HepG2 (cell line): Measurements from ENCODE around the gene TCEANC2. TPM values are rescaled to one million over a fixed set of nuclear protein-coding genes. Genes with fewer than 3 reads are reported as not detected.

Experiments used
- ARNTL ChIP-seq: sonication (generic); formaldehyde crosslinking; IDR thresholded peaks from 2 replicates; pipeline ENCODE4 v1.4.0; 2020; ENCODE audit warnings: mild to moderate bottlenecking, missing genetic modification reagents
- JDP2 ChIP-seq: sonication (generic); formaldehyde crosslinking; IDR thresholded peaks from 2 replicates; pipeline ENCODE4 v1.8.1; 2022; ENCODE audit warnings: missing genetic modification reagents, borderline replicate concordance
- NFATC3 ChIP-seq: sonication (generic); formaldehyde crosslinking; IDR thresholded peaks from 2 replicates; pipeline ENCODE4 v1.5.1; 2020; ENCODE audit warnings: mild to moderate bottlenecking, missing genetic modification reagents
- PHF5A ChIP-seq: IDR thresholded peaks from one replicate; pipeline ENCODE4 v1.6.1; 2018; ENCODE audit warnings: low read depth, missing genetic modification reagents; ENCODE audit not compliant: unreplicated experiment
- PHF8 ChIP-seq: sonication (generic); formaldehyde crosslinking; IDR thresholded peaks from 2 replicates; pipeline ENCODE4 v1.5.0; 2020; ENCODE audit warnings: missing genetic modification reagents
- POGZ ChIP-seq: sonication (generic); formaldehyde crosslinking; IDR thresholded peaks from 2 replicates; pipeline ENCODE4 v1.4.0; 2020; ENCODE audit warnings: mild to moderate bottlenecking, missing genetic modification reagents
- SIX4 ChIP-seq: sonication (generic); formaldehyde crosslinking; IDR thresholded peaks from 2 replicates; pipeline ENCODE4 v1.4.0; 2020; ENCODE audit warnings: missing genetic modification reagents
- SNAI1 ChIP-seq: sonication (generic); formaldehyde crosslinking; IDR thresholded peaks from 2 replicates; pipeline ENCODE4 v1.5.0; 2020; ENCODE audit warnings: mild to moderate bottlenecking, missing genetic modification reagents, borderline replicate concordance
- YEATS2 ChIP-seq: sonication (generic); formaldehyde crosslinking; IDR thresholded peaks from 2 replicates; pipeline ENCODE4 v1.4.0; 2020; ENCODE audit warnings: missing genetic modification reagents, borderline replicate concordance
- ZBTB38 ChIP-seq: sonication (generic); formaldehyde crosslinking; IDR thresholded peaks from 2 replicates; pipeline ENCODE4 v1.5.1; 2020; ENCODE audit warnings: mild to moderate bottlenecking, missing genetic modification reagents
- ZNF75D ChIP-seq: sonication (generic); formaldehyde crosslinking; IDR thresholded peaks from 2 replicates; pipeline ENCODE4 v1.8.1; 2023; ENCODE audit warnings: missing genetic modification reagents, mild to moderate bottlenecking, borderline replicate concordance
- polyA plus RNA-seq, 8 experiments: library from polyadenylated mRNA; depleted of rRNA in 3 of 8; stranded (reverse) in 7 of 8; unstranded in 1 of 8; fragments of >200 nt; fragmentation: Illumina TruSeq in 4 of 8; extraction: Trizol in 4 of 8; gene quantifications; 2 replicates each; pipeline versions ENCODE4 v1.2.1 to v1.2.3, GENCODE V29; 2011 to 2016; ENCODE audit warnings: low read depth in 4 of 8, missing spikeins in 1 of 8, mixed read lengths in 1 of 8; ENCODE audit not compliant: insufficient read depth in 1 of 8
- total RNA-seq, 5 experiments: library from RNA; depleted of rRNA; stranded (reverse); fragments of >200 nt; fragmentation: Illumina TruSeq; extraction: Trizol; gene quantifications; 2 replicates each; pipeline ENCODE4 v1.2.3, GENCODE V29; 2016; ENCODE audit warnings: low read depth in 1 of 5
- TF ChIP-seq, protein P1 (sequence below): sonication (generic); formaldehyde crosslinking; IDR thresholded peaks from 2 replicates; pipeline ENCODE4 v1.5.1; 2020; ENCODE audit warnings: missing genetic modification reagents, mild to moderate bottlenecking, borderline replicate concordance
- TF ChIP-seq, protein P2 (sequence below): IDR thresholded peaks from 2 replicates; pipeline ENCODE4 v1.6.1; 2016; ENCODE audit warnings: missing compliant biosample characterization, missing genetic modification reagents, borderline replicate concordance
- TF ChIP-seq, protein P3 (sequence below): sonication (generic); formaldehyde crosslinking; IDR thresholded peaks from 2 replicates; pipeline ENCODE4 v1.8.0; 2022; ENCODE audit warnings: missing genetic modification reagents, mild to moderate bottlenecking, moderate library complexity, borderline replicate concordance
- TF ChIP-seq, protein P4 (sequence below): IDR thresholded peaks from 2 replicates; pipeline ENCODE4 v1.6.1; 2016; ENCODE audit warnings: missing biosample characterization, missing genetic modification reagents, low read depth
- TF ChIP-seq, protein P5 (sequence below): sonication (generic); formaldehyde crosslinking; IDR thresholded peaks from 2 replicates; pipeline ENCODE4 v1.4.0; 2020; ENCODE audit warnings: missing genetic modification reagents
- TF ChIP-seq, protein P6 (sequence below): sonication (generic); formaldehyde crosslinking; IDR thresholded peaks from 2 replicates; pipeline ENCODE4 v1.9.0; 2022; ENCODE audit warnings: missing genetic modification reagents, mild to moderate bottlenecking, borderline replicate concordance

The TCEANC2 gene
- total and polyA plus RNA-seq, 2 of the 13 experiments (the other 11 are each of a cell fraction or from before 2014, with no cell fraction given) = 3.8 to 5.0 TPM

DNA sequence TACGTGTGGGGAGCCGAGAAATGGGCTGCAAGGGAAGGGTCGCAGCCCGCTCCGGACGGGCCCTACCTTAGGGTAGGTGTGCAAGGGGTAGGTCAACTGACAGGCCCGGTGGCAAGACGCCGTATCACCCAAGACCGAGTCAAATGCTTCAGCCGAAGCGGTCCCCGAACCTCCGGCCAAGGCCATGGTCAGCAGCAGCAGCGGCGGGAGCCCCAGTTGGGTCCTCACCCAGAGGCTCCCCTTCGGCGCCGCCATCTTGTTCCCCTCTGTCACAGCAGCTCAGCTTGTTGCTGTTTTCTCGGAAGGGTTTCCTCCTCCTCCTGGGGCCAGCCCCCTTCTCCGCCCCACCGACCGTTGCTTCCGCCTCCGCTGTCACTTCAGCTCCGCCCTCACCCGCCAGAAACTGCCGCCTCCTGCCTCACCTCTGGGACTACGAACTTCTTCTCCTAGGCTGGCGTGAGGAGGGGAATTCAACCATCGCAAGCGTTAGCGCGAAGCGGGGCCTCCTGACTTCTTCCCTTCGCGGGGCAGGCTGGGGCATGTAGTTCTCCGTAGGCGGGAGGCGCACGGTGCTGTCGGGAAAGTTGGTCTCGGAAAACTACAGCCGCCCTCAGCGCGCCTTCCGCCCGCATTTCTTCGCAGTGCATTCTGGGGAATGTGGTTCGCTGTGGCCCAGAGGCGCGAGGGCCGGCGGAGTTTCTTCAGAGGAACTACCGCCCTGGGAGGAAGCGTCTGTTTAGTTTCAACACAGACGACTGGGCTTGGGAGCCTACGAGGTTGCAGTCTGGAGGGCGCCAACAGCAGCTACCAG is at the start of gene TCEANC2, which contains the start of gene TMEM59 (continued):
- TF ChIP-seq PHF5A (CRISPR knock-in tag) (no peak), SNAI1 (CRISPR knock-in tag) (peak; percentile 67; the same call in 1 of the 2 replicates), NFATC3 (CRISPR knock-in tag) (no peak), POGZ (CRISPR knock-in tag) (peak; percentile 76), ZNF75D (CRISPR knock-in tag) (no peak), JDP2 (CRISPR knock-in tag) (no peak), ARNTL (CRISPR knock-in tag) (no peak), SIX4 (CRISPR knock-in tag) (no peak; the same call in 1 of the 2 replicates), PHF8 (CRISPR knock-in tag) (peak; percentile 54; the same call in 1 of the 2 replicates), YEATS2 (peak; percentile 77; the same call in 1 of the 2 replicates), ZBTB38 (CRISPR knock-in tag) (no peak)
- TF ChIP-seq, protein P1, sequence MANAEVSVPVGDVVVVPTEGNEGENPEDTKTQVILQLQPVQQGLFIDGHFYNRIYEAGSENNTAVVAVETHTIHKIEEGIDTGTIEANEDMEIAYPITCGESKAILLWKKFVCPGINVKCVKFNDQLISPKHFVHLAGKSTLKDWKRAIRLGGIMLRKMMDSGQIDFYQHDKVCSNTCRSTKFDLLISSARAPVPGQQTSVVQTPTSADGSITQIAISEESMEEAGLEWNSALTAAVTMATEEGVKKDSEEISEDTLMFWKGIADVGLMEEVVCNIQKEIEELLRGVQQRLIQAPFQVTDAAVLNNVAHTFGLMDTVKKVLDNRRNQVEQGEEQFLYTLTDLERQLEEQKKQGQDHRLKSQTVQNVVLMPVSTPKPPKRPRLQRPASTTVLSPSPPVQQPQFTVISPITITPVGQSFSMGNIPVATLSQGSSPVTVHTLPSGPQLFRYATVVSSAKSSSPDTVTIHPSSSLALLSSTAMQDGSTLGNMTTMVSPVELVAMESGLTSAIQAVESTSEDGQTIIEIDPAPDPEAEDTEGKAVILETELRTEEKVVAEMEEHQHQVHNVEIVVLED = peak; percentile 95
- TF ChIP-seq, protein P2, sequence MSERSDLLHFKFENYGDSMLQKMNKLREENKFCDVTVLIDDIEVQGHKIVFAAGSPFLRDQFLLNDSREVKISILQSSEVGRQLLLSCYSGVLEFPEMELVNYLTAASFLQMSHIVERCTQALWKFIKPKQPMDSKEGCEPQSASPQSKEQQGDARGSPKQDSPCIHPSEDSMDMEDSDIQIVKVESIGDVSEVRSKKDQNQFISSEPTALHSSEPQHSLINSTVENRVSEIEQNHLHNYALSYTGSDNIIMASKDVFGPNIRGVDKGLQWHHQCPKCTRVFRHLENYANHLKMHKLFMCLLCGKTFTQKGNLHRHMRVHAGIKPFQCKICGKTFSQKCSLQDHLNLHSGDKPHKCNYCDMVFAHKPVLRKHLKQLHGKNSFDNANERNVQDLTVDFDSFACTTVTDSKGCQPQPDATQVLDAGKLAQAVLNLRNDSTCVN = no peak; the same call in 1 of the 2 replicates
- TF ChIP-seq, protein P3, sequence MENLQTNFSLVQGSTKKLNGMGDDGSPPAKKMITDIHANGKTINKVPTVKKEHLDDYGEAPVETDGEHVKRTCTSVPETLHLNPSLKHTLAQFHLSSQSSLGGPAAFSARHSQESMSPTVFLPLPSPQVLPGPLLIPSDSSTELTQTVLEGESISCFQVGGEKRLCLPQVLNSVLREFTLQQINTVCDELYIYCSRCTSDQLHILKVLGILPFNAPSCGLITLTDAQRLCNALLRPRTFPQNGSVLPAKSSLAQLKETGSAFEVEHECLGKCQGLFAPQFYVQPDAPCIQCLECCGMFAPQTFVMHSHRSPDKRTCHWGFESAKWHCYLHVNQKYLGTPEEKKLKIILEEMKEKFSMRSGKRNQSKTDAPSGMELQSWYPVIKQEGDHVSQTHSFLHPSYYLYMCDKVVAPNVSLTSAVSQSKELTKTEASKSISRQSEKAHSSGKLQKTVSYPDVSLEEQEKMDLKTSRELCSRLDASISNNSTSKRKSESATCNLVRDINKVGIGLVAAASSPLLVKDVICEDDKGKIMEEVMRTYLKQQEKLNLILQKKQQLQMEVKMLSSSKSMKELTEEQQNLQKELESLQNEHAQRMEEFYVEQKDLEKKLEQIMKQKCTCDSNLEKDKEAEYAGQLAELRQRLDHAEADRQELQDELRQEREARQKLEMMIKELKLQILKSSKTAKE (CRISPR knock-in tag) = 0 out of 2 replicates have a peak, but pooled peaks have one; percentile 16
- TF ChIP-seq, protein P4, sequence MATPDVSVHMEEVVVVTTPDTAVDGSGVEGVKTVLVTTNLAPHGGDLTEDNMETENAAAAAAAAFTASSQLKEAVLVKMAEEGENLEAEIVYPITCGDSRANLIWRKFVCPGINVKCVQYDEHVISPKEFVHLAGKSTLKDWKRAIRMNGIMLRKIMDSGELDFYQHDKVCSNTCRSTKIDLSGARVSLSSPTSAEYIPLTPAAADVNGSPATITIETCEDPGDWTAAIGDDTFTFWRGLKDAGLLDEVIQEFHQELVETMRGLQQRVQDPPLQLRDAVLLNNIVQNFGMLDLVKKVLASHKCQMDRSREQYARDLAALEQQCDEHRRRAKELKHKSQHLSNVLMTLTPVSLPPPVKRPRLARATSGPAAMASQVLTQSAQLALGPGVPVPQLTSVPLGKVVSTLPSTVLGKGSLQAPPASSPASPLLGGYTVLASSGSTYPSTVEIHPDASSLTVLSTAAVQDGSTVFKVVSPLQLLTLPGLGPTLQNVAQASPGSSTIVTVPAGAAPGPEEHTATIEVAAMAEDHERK (CRISPR knock-in tag) = peak; percentile 81
- TF ChIP-seq, protein P5, sequence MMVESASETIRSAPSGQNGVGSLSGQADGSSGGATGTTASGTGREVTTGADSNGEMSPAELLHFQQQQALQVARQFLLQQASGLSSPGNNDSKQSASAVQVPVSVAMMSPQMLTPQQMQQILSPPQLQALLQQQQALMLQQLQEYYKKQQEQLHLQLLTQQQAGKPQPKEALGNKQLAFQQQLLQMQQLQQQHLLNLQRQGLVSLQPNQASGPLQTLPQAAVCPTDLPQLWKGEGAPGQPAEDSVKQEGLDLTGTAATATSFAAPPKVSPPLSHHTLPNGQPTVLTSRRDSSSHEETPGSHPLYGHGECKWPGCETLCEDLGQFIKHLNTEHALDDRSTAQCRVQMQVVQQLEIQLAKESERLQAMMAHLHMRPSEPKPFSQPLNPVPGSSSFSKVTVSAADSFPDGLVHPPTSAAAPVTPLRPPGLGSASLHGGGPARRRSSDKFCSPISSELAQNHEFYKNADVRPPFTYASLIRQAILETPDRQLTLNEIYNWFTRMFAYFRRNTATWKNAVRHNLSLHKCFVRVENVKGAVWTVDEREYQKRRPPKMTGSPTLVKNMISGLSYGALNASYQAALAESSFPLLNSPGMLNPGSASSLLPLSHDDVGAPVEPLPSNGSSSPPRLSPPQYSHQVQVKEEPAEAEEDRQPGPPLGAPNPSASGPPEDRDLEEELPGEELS (CRISPR knock-in tag) = peak; percentile 68
- TF ChIP-seq, protein P6, sequence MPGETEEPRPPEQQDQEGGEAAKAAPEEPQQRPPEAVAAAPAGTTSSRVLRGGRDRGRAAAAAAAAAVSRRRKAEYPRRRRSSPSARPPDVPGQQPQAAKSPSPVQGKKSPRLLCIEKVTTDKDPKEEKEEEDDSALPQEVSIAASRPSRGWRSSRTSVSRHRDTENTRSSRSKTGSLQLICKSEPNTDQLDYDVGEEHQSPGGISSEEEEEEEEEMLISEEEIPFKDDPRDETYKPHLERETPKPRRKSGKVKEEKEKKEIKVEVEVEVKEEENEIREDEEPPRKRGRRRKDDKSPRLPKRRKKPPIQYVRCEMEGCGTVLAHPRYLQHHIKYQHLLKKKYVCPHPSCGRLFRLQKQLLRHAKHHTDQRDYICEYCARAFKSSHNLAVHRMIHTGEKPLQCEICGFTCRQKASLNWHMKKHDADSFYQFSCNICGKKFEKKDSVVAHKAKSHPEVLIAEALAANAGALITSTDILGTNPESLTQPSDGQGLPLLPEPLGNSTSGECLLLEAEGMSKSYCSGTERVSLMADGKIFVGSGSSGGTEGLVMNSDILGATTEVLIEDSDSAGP (CRISPR knock-in tag) = peak; percentile 89; the same call in 1 of the 2 replicates
